GM20431 (cell line): ENCODE results near the gene AFAP1L1.
"Not testable (repeated sequence)": the region's sequence is repeated elsewhere in the genome, so short reads cannot be mapped to it uniquely, and the experiment has no call there.

Source experiments
- in situ Hi-C: fragments of 300-500 bp; cut with MseI, MboI; formaldehyde crosslinking; loops from one replicate; pipeline ENCODE4 v1.15.0; 2020; ENCODE audit warnings: low sequenced_read_pairs; ENCODE audit not compliant: unreplicated experiment

AFAP1L1 gene

GRCh38 chr5:149257889-149258705, 13.6 kb upstream of the AFAP1L1 start:
- in situ Hi-C loops: no loop called here

DNA sequence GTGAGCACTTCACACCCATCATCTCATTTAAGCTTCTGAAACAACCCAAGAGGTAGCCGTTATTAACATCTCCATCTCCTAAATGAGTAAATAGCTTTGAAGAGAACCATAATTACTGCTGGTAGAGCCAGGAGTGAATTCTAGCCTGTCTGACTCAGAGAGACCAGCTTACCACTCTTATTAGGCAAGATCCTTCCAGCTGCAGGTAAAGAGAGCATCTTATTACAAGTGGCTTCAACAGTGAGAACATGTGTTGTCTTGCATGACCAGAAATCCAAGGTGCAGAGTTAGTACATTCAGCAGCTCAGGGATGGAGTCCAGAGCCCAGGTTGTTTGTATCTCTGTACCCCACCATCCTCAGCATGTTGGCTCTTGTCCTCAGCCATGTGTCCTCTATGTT, 10.9 kb upstream of the AFAP1L1 start:
- in situ Hi-C loops: no loop called here

GRCh38 chr5:149261246-149261645, 10.4 kb upstream of the AFAP1L1 start:
- in situ Hi-C loops: no loop called here

DNA sequence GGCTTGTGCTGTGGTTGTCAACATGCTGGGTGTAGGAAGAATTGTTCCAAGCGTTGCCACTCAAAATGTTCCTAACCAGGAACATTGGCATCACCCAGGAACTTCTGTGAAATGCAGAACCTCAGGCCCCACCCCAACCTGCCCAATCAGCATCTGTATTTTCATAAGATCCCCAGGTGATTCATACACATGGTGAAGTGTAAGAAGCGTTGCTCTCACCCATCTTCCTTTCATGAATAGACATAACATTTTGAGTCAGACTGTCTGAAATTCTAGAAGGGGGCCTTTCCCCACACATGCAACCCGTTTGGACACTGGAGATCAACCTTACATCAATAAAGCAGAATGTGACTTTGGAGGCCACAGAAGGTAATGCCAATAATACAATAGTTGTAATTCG, 9.3 kb upstream of the AFAP1L1 start:
- in situ Hi-C loops: no loop called here

GRCh38 chr5:149264439-149265067, 7.1 kb upstream of the AFAP1L1 start:
- in situ Hi-C loops: no loop called here

- in situ Hi-C loops: no loop called here
Measured at GRCh38 chr5:149265068-149265465, 6.6 kb upstream of the AFAP1L1 start.

DNA sequence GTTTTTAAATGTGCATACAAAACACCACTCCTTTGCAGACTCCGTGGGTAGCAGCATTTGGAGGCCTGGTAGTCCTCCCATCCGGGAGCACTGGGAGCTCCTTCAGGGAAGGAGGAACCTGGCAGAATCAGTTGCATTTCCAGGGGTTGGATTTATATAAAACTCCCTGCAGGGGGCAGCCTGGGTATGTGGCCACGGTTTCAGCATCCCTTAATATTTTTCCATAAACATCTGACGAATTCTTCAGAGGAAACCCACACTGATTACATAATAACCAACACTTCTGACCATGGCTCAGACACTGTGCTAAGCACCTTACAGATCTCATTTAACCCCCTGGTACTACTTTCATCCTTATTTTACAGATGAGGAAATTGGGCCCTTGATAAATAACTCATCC, 6.1 kb upstream of the AFAP1L1 start:
- in situ Hi-C loops: no loop called here

GRCh38 chr5:149267241-149267973, 4.3 kb upstream of the AFAP1L1 start:
- in situ Hi-C loops: no loop called here

DNA sequence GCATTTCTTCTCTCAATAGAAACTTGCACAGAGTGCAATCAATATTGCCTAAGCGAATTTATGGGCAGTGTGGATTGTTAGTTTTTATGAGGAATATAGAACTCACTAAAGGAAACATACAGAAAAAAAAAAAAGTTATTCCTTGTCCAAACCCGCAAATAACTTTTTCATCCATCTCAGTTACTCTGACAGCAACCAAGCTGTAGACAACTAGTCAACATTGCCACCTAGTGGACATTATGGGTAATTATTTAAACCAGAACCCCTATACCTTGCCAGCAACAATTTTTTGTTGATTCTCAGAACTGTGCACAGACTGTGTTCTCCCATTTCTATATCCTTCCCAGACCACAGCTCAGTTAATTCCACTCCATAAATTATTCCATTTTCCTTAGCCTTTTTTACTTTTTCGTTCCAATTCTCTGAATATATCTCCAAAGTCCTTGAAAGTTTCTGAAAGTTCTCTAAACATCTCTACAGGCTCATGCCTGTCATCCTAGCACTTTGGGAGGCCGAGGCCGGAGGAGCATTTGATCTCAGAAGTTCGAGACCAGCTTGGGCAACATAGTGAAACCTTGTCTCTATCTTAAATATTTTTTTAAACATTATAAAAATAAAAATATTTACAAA, 2.6 kb upstream of the AFAP1L1 start:
- in situ Hi-C loops: no loop called here

DNA sequence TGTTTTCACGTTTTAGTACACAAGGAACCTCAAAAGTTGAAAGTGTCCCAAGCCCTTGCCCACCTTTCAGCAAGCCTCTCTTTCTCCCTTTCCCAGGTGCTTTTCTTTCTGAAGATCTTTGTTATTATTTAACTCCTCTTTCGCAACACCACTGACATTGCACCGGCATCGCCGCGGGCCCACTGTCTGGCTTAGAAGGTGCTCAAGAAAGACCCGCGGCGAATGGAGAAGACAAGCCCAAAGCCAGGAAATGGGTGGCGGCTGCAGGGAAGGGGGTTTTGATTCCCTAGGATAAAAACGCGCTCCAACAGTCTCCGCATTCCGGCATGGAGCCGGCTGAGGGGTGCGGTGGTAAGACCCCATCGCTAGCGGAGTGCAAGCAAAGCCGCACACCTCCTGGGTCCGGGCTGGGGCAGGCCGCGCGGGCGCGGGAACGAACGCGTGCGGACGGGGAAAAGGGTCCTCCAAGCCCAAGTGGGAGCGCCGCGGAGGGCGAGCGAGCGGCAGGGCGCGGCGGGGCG, 404 bp upstream of the AFAP1L1 start:
- in situ Hi-C loops: no loop called here

DNA sequence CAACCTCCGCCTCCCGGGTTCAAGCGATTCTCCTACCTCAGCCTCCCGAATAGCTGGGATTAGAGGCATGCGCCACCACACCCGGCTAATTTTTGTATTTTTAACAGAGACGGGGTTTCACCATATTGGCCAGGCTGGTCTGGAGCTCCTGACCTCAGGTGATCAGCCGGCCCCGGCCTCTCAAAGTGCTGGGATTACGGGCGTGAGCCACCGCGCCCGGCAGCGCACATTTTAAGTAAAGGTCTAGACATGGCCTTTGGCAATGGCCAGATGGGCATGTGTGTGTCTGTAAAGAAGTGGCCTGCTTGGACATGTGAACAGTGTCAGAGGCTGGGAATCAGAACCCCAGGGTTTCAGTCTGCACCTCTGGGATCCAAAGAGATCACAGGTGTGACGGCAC, 1.1 kb downstream of the AFAP1L1 start:
- in situ Hi-C loops: not testable (repeated sequence)

GRCh38 chr5:149273237-149273636, 1.6 kb downstream of the AFAP1L1 start:
- in situ Hi-C loops: no loop called here

DNA sequence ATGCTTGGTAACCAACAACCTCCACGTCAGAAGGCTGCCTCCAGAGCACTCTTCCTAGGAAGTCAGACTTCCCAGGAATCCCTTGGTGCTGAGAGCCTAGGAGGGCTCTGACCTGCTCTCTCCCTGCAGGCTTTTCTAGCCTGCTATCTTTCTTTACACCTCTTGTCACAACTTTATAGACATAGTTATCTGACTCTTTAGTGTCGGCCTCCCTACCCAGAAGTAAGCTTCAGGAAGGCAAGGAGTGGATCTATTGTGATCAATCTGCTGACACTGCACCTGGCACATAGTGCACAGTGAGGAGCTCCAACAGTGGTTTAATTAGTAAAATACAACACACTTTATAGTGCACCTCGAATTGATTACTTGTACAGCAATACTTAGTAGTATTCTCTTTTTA, 2.3 kb downstream of the AFAP1L1 start:
- in situ Hi-C loops: no loop called here

DNA sequence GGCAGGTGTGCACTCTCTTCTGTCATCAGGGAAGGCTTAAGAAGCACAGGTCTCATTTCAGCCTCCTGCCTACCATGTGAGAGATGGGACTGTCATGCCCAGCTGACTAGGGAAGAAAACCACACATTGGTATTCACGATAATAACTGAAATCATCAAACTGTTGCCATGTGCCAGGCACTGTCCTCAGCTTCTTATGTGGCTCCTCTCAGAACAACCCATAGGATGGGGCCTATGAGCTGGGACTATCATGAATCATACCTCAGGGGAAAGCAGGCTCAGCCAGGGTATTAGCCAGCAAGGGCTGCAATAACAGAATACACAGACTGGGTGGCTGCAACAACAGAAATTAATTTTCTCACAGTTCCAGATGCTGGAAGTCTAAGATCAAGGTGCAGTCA, 3.3 kb downstream of the AFAP1L1 start:
- in situ Hi-C loops: no loop called here

GRCh38 chr5:149277801-149278200, 6.1 kb downstream of the AFAP1L1 start:
- in situ Hi-C loops: no loop called here

GRCh38 chr5:149278451-149279210, 7.0 kb downstream of the AFAP1L1 start:
- in situ Hi-C loops: no loop called here

GRCh38 chr5:149279661-149280060, 8.0 kb downstream of the AFAP1L1 start:
- in situ Hi-C loops: no loop called here

DNA sequence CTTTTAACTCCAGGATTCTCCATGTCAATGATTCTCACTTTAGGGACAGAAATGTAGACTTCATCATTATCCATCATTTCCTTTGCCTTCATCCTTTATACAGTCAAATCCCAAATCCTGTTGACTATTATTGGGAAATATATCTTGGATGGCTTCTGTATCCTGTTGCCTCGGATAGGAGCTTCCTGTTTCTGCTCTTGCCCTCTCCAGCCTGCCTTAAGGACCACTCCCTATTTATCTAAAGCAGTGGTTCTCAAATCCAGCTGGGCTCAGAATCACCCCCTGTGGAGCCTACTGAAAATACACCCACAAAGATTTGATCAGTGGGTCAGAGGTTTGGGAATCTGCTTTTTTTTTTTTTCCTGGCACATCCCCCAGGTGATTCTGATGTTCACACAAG, 8.5 kb downstream of the AFAP1L1 start:
- in situ Hi-C loops: no loop called here

GRCh38 chr5:149280802-149281201, 9.1 kb downstream of the AFAP1L1 start:
- in situ Hi-C loops: no loop called here
